ENCODE measurements around the gene INO80C.

The INO80C gene

DNA sequence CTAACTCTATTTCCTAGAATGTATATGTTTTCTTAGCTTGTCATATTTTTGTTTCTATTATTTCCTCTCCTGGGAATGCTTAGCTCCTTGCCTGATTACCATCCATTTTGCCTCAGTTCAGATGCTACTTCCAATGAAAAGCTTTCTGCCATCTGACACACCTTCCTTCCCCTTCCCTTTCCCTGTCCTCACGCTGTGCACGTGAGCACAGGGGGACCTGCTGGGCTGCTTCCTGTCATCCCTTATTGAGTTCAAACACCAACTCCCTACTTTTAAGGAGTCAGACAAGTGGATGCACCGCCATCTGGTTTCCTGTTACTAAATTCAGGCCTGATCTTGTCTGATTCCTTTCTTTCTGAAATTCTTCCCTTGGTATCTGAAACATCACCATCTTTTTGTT, 2.4 kb upstream of the INO80C start:
- H3K4me3 ChIP-seq (ENCODE audit: low read depth, low read length), result no peak overlapping the region
- no peak for DNase-seq (ENCODE audit: low read depth)
- TF ChIP-seq, protein P1, sequence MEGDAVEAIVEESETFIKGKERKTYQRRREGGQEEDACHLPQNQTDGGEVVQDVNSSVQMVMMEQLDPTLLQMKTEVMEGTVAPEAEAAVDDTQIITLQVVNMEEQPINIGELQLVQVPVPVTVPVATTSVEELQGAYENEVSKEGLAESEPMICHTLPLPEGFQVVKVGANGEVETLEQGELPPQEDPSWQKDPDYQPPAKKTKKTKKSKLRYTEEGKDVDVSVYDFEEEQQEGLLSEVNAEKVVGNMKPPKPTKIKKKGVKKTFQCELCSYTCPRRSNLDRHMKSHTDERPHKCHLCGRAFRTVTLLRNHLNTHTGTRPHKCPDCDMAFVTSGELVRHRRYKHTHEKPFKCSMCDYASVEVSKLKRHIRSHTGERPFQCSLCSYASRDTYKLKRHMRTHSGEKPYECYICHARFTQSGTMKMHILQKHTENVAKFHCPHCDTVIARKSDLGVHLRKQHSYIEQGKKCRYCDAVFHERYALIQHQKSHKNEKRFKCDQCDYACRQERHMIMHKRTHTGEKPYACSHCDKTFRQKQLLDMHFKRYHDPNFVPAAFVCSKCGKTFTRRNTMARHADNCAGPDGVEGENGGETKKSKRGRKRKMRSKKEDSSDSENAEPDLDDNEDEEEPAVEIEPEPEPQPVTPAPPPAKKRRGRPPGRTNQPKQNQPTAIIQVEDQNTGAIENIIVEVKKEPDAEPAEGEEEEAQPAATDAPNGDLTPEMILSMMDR (IDR thresholded peaks at IDR 0.05; ENCODE audit: control insufficient read depth, extremely low read depth, insufficient read depth), result no peak

DNA sequence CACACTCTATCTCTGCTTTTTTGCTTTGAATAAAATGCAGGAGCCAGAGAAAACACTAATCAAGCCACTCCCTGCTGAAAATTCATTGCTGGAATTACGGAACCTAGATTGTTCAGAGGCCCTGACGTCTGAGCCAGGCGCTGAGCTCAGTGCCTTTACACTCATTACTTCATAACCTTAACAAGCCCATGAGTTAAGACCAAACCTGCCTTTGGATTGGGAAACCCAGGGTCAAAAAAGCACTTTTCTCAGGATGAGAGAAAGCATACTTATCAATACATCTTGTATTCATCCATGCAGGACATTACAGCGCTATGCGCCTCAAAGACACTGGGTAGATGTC, 762 bp downstream of the INO80C start:
- no peak for DNase-seq (ENCODE audit: low read depth)
- H3K4me3 ChIP-seq (ENCODE audit: low read depth, low read length), result peak overlapping the region; percentile 72
- TF ChIP-seq, protein P1 (IDR thresholded peaks at IDR 0.05; ENCODE audit: control insufficient read depth, extremely low read depth, insufficient read depth), result no peak

DNA sequence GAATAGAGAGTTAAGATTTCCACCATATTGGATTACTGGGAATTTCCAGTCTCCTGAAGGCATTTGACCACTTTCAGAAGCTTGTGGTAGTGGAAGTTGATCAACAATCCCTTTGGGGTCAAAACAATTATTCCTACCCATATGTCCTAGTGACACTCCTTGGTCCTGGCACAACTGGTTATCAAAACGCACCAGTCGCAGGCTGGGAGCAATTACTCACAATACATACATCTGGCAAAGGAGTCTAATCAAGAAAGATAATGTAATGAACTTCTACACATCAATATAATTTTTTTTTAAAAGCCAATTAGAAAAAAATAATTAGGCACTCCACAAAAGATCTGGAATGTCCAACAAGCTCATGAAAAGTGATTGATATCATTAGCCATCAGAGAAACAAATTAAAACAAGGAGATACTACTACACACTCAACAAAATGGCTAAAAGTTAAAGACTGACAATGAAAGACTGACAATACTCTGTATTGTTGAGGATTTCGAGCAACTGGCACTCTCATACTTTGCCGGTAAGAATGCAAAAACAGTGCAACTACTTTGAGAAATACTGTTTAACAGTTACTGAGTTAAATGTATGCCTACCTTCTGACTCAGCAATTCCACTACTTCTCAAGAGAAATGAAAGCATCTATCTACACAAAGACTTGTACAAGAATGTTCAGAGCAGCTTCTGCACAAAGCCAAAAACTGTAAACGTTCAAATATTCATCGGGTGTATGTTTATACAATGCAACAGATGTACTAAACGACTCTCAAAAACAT, 2.0 kb downstream of the INO80C start:
- TF ChIP-seq, protein P1 (IDR thresholded peaks at IDR 0.05; ENCODE audit: control insufficient read depth, extremely low read depth, insufficient read depth), result no peak
- no peak for DNase-seq (ENCODE audit: low read depth)
- no peak overlapping the region for H3K4me3 ChIP-seq (ENCODE audit: low read depth, low read length)

DNA sequence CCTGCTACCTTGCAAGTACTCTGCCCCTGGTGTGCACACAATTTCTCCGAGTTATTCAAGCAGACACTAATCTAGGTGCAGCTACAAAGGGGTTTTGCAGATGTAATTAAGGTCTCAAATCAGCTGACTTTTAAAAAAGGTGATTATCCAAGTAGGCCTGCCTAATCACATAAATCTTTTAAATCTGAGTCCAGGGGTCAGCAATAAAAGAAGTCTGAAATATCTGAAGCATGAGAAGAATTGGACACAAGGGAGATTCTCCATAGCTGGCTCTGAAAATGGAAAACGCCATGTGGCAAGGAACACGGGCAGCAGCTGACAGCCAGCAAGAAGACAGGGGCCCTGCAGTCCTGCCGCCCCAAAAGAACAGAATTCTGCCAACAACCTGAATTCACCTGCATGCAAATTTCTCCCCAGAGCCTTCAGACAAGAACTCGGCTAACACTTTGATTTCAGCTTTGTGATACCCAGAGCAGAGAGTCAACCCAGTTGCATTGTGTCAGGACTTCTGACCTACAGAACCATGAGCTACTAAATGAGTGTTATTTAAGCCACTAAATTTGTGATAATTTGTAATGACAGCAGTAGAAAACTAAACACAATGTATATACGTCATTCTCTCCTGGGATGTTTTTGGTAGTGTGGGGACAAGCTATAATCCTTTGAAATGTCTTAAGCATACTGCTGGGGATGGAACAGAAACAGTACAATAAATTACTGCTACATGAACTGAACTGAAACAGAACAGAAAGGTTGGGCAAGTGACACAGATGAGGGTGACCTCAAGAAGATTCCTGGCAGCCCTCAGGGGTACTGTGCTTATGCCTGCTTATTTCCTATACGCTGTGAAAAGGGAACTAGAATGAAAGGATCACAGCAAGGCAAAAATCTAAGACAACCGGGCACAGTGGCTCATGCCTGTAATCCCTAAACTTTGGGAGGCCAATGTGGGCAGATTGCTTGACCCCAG, 3.2 kb downstream of the INO80C start:
- no peak for DNase-seq (ENCODE audit: low read depth)
- H3K4me3 ChIP-seq (ENCODE audit: low read depth, low read length), result no peak overlapping the region
- TF ChIP-seq, protein P1 (IDR thresholded peaks at IDR 0.05; ENCODE audit: control insufficient read depth, extremely low read depth, insufficient read depth), result no peak

DNA sequence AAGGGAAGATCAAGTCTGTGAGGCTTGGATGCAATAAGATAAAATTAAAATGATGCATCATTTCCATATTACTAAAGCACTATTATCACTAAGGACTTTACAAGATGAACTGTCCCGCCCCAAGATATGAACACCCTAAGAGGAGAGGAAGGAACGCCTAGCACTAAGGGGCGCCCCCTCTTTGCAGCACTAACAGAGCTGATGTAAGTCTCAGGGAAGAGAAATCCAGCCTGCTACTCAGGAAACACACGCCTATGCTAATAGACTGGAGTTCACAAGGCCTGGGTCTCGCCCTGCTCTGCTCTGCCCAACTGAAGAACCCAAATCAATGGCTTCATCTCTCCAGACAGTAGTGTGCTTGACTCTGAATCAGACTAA, 6.1 kb downstream of the INO80C start:
- H3K4me3 ChIP-seq (ENCODE audit: low read depth, low read length), result no peak overlapping the region
- TF ChIP-seq, protein P1 (IDR thresholded peaks at IDR 0.05; ENCODE audit: control insufficient read depth, extremely low read depth, insufficient read depth), result no peak
- DNase-seq (ENCODE audit: low read depth), result no peak

DNA sequence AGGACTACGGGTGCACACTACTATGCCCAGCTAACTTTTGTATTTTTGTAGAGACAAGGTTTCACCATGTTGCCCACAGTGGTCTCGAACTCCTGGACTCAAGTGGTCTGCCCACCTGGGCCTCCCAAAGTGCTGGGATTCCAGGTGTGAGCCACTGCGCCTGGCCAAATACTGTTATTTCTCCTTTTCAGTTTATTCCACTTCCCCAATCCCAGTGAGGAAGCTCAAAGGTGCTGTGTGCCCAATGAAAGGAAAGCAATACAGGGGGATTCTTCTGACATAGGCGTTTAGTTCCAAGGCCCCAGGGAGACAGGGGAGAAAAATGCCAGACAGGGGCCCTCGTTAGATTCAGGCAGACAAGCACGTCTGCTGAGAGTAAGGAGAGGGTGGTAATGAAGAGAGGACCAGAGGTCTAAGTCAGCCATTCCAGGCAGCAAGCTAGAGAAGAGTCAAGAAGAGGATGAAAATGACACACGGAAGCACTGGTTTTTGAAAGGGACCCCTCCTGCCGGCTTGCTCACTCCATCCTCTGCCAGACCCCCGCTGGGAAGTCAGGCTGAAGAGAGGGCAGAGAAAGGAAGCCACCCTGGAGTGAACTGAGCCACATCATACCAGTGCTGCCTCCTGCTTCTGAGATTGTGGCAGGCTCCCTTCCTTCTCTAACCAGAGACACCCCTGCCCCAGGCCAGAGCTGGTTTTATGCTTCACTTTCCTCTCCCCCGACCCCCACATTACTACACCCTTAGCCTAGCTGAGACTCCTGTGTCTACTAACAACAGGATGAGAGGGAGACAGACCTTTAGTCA, 6.7 kb downstream of the INO80C start:
- no peak overlapping the region for H3K4me3 ChIP-seq (ENCODE audit: low read depth, low read length)
- no peak for DNase-seq (ENCODE audit: low read depth)
- TF ChIP-seq, protein P1 (IDR thresholded peaks at IDR 0.05; ENCODE audit: control insufficient read depth, extremely low read depth, insufficient read depth), result no peak
